HL-60 (cell line): ENCODE measurements around the gene ZSCAN22.
A peak's percentile ranks its signal among the peaks of the same experiment; 100 is the strongest.
"Not testable (repeated sequence)": the region's sequence is repeated elsewhere in the genome, so short reads cannot be mapped to it uniquely, and the experiment has no call there.

Experiments
- DNase-seq, 2 experiments: peaks; one replicate each; pipeline ENCODE4 v3.0.0-alpha.2; 2010 to 2020; ENCODE audit warnings: low read depth in 1 of 2, low spot score in 1 of 2
- H3K27ac ChIP-seq: fragments of 250-450 bp; sonication (Bioruptor Pico); replicated peaks from 2 replicates; pipeline ENCODE4 v1.5.1; 2020; ENCODE audit warnings: mild to moderate bottlenecking, moderate library complexity
- H3K27me3 ChIP-seq: fragments of 250-450 bp; sonication (Bioruptor Pico); 2 replicates; pipeline ENCODE4 v1.5.1; 2021; ENCODE audit warnings: mild to moderate bottlenecking, moderate library complexity; ENCODE audit not compliant: insufficient read depth, poor library complexity, severe bottlenecking
- H3K4me3 ChIP-seq: replicated peaks from 2 replicates; pipeline ENCODE4 v1.5.1; 2011; ENCODE audit warnings: mild to moderate bottlenecking, control low read depth, low read length; ENCODE audit not compliant: insufficient read depth
- GABPA ChIP-seq: IDR thresholded peaks from 2 replicates; pipeline ENCODE4 v1.6.1; 2012; ENCODE audit warnings: low read depth
- POLR2AphosphoS5 ChIP-seq: IDR thresholded peaks from 2 replicates; pipeline ENCODE4 v1.6.1; 2012; ENCODE audit warnings: low read depth
- SPI1 ChIP-seq: IDR thresholded peaks from 2 replicates; pipeline ENCODE4 v1.6.1; 2012; ENCODE audit warnings: low read depth, mild to moderate bottlenecking, borderline replicate concordance
- TF ChIP-seq, protein P1 (sequence below): IDR thresholded peaks from one replicate; pipeline ENCODE4 v1.5.1; 2011; ENCODE audit warnings: low read length, control low read depth, inconsistent platforms; ENCODE audit not compliant: insufficient read depth
- TF ChIP-seq, protein P2 (sequence below): IDR thresholded peaks from 2 replicates; pipeline ENCODE4 v1.6.1; 2012; ENCODE audit warnings: low read depth; ENCODE audit not compliant: insufficient replicate concordance

Gene ZSCAN22

DNA sequence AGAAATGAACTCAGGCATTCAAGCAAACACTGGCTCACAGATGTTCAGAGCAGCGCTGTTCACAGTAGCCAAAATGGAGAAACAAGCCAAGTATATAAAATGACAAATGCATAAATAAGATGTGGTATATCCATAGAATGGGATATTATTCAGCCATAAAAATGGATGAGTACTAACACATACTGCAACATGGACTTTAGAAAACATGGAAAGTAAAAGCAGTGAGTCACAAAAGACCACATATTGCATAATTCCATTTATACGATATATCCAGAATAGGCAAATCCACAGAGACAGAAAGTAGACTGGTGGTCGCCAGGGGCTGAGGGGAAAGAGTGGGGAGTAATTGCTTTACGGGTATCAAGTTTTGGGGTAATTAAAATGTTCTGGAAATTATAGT is 47.4 kb downstream of the ZSCAN22 start:
- no peaks in the 10 kb centered on the region for H3K27me3 ChIP-seq
- DNase-seq = no peak
- TF ChIP-seq, protein P1, sequence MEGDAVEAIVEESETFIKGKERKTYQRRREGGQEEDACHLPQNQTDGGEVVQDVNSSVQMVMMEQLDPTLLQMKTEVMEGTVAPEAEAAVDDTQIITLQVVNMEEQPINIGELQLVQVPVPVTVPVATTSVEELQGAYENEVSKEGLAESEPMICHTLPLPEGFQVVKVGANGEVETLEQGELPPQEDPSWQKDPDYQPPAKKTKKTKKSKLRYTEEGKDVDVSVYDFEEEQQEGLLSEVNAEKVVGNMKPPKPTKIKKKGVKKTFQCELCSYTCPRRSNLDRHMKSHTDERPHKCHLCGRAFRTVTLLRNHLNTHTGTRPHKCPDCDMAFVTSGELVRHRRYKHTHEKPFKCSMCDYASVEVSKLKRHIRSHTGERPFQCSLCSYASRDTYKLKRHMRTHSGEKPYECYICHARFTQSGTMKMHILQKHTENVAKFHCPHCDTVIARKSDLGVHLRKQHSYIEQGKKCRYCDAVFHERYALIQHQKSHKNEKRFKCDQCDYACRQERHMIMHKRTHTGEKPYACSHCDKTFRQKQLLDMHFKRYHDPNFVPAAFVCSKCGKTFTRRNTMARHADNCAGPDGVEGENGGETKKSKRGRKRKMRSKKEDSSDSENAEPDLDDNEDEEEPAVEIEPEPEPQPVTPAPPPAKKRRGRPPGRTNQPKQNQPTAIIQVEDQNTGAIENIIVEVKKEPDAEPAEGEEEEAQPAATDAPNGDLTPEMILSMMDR = no peak
- TF ChIP-seq SPI1 = no peak
- TF ChIP-seq GABPA = no peak
- no peak for TF ChIP-seq POLR2AphosphoS5
- TF ChIP-seq, protein P2, sequence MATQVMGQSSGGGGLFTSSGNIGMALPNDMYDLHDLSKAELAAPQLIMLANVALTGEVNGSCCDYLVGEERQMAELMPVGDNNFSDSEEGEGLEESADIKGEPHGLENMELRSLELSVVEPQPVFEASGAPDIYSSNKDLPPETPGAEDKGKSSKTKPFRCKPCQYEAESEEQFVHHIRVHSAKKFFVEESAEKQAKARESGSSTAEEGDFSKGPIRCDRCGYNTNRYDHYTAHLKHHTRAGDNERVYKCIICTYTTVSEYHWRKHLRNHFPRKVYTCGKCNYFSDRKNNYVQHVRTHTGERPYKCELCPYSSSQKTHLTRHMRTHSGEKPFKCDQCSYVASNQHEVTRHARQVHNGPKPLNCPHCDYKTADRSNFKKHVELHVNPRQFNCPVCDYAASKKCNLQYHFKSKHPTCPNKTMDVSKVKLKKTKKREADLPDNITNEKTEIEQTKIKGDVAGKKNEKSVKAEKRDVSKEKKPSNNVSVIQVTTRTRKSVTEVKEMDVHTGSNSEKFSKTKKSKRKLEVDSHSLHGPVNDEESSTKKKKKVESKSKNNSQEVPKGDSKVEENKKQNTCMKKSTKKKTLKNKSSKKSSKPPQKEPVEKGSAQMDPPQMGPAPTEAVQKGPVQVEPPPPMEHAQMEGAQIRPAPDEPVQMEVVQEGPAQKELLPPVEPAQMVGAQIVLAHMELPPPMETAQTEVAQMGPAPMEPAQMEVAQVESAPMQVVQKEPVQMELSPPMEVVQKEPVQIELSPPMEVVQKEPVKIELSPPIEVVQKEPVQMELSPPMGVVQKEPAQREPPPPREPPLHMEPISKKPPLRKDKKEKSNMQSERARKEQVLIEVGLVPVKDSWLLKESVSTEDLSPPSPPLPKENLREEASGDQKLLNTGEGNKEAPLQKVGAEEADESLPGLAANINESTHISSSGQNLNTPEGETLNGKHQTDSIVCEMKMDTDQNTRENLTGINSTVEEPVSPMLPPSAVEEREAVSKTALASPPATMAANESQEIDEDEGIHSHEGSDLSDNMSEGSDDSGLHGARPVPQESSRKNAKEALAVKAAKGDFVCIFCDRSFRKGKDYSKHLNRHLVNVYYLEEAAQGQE = no peak

DNA sequence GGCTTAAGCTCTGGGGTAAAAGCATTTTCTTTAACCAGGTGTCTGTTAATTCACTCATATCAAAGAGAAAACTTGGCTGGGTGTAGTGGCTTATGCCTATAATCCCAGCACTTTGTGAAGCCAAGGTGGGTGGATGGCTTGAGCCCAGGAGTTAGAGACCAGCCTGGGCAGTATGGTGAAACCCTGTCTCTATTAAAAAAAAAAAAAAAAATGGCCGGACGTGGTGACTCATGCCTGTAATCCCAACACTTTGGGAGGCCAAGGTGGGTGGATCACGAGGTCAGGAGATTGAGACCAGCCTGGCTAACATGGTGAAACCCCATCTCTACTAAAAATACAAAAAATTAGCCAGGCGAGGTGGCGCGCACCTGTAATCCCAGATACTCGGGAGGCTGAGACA is 49.9 kb downstream of the ZSCAN22 start:
- H3K27ac ChIP-seq, DNase-seq, H3K4me3 ChIP-seq, H3K27me3 ChIP-seq: not testable (repeated sequence)

More for the DNA sequence above, 47.4 kb downstream of the ZSCAN22 start:
- no peak overlapping the region for H3K4me3 ChIP-seq
- no peak overlapping the region for H3K27ac ChIP-seq

DNA sequence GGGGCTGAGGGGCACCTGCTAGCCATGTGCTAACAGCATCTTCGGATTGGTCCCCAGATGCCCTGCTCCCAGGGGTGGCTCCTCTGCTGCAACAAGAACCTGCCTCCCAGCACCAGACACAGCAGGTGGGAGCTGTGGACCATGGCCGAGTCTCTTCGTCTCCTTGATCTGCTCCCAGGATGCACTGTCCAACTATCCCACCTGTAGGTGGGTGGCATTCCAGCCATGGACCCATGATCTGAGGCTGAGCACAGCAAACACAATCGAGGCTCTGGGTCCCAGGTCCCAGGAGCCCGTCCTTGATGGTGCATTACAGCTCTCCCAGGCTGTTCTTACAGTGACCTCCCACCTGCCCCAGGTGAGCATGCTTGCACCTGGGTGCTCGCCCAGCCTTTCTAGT is 52.5 kb downstream of the ZSCAN22 start:
- TF ChIP-seq SPI1 (no peak), POLR2AphosphoS5 (no peak), GABPA (no peak)
- TF ChIP-seq, protein P1 = no peak
- TF ChIP-seq, protein P2 = no peak
- Histone ChIP-seq H3K4me3 (no peak overlapping the region), H3K27ac (no peak overlapping the region), H3K27me3 (no peaks in the 10 kb centered on the region)
- DNase-seq = no peak

DNA sequence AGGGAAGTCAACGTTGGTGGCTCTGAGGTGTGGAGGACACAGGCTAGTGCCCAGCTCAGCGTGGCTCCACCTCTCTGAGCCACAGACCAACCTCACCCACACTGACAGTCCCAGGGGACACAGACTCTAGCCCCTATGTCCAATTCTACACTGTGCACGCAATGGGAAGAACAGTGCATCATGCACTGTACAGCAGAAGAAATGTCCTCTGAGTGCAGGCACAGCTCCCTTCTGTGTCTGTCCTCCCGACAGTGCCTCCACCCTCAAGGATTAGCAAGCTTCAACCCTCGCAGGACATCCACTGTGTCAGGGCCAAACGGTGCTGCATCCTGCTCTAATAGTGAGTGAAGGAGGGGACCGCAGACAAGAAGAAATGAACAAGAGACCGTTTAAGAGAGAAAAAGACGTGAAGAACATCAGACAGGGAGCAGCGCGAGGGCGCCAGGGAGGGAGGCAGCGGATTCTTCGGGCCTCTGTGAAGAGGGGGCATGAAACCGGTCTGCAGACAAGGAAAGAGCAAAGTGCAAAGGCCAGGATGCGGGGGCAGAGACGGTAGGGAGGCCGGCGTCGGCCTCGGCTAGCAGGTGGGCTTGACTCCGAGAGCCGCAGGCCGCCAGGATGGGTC is 53.4 kb downstream of the ZSCAN22 start:
- Histone ChIP-seq H3K27me3 (no peaks in the 10 kb centered on the region), H3K27ac (peak overlapping the region; percentile 88), H3K4me3 (peak overlapping the region; percentile 61)
- DNase-seq = no peak
- TF ChIP-seq SPI1 (no peak), POLR2AphosphoS5 (no peak), GABPA (no peak)
- TF ChIP-seq, protein P2 = no peak
- TF ChIP-seq, protein P1 = no peak
